ENCODE data around the gene ANKRD45. TPM values are rescaled to one million over a fixed set of nuclear protein-coding genes. Genes with fewer than 3 reads are reported as not detected.
"Not testable (repeated sequence)": the region's sequence is repeated elsewhere in the genome, so short reads cannot be mapped to it uniquely, and the experiment has no call there.

Gene ANKRD45
- total RNA-seq, 1 experiment from 2014 or later = not detected

DNA sequence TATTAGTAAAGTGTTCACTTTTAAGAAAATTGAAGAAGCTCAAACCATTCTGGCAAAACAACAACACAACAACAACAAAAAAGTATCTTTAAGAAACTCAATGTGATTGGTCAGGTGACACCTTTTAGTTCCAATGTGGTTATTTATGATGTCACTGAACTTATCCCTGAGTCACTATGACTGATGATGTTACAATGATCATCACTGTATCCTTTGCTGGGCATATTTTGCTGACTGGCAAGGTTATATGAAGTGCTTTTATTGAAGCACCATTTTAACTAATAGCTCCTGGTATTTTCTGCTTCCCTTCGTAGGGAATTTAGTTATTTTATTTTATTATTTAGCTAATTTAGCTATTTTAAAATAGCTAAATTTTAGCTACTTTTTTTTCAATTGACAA, 34.5 kb downstream of the ANKRD45 start, which contains the start of gene TEX50:
Gene TEX50 (plus strand): TSS at position 223 of the 400 bp plus-strand sequence. CDS start 184 bp downstream, outside the sequence.
- no peak within 1 kb of the TSS for H3K4me3 ChIP-seq

DNA sequence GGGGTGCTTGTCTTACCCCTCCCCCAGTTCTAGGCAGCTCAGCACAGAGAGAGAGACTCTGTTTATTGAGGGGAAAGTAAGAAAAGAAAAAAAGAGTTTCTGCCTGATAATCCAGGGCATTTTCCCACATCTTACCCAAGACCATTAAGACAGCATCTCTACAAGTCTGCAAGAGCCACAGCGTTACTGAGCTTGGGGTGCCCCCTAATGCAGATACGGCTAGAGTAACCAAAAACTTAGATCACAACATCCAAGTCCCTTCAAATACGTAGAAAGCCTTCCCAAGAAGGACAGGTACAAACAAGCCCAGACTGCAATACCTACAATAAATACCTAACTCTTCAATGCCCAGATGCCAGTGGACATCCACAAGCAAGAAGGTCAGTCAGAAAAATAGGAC, 40.8 kb downstream of the ANKRD45 start:
- no peak for DNase-seq (ENCODE audit: low read depth in 1 of 2, low spot score in 2 of 2)

More for the DNA sequence above, 34.5 kb downstream of the ANKRD45 start, which contains the start of gene TEX50:
- Histone ChIP-seq H3K27ac (no peak within 1 kb of the TSS), H3K27me3 (replicated peaks) (no peaks in the 10 kb centered on the region), H3K9me3 (replicated peaks) (peaks cover 4% of the 10 kb centered on the region; the same call in 1 of the 2 replicates), H3K36me3 (no peaks in the 10 kb centered on the region), H3K4me1 (replicated peaks) (no peaks in the 10 kb centered on the region)
- no peak for DNase-seq (ENCODE audit: low read depth in 1 of 2, low spot score in 2 of 2)

DNA sequence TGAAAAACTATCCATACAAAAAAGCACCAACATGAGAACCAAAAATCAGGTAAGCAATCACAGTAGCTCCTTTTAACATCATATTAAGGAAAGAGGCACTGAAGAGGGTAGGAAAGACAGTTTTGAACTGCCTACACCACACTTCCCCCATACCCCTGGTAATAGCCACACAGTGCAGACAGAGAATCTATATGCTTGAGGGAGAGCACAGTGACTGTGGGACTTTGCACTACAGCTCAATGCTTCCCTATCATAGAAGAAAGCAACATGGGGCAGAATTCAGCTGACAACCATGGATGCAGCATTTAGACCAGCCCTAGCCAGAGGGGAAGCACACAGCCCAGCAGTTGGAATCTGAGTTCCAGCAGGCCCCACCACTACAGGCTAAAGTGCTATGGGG, 42.4 kb downstream of the ANKRD45 start:
- no peaks in the 10 kb centered on the region for H3K9me3 ChIP-seq (replicated peaks)
- H3K27ac ChIP-seq = no peak overlapping the region
- no peak overlapping the region for H3K4me3 ChIP-seq
- H3K27me3 ChIP-seq (replicated peaks) = no peaks in the 10 kb centered on the region; the same call in 1 of the 2 replicates
- H3K36me3 ChIP-seq = no peaks in the 10 kb centered on the region
- no peaks in the 10 kb centered on the region for H3K4me1 ChIP-seq (replicated peaks)
- DNase-seq (ENCODE audit: low read depth in 1 of 2, low spot score in 2 of 2) = no peak

More for the DNA sequence above, 40.8 kb downstream of the ANKRD45 start:
- Histone ChIP-seq H3K4me1 (replicated peaks) (no peaks in the 10 kb centered on the region), H3K27ac (no peak overlapping the region), H3K36me3 (no peaks in the 10 kb centered on the region), H3K4me3 (no peak overlapping the region), H3K27me3 (replicated peaks) (no peaks in the 10 kb centered on the region; the same call in 1 of the 2 replicates), H3K9me3 (replicated peaks) (no peaks in the 10 kb centered on the region)

DNA sequence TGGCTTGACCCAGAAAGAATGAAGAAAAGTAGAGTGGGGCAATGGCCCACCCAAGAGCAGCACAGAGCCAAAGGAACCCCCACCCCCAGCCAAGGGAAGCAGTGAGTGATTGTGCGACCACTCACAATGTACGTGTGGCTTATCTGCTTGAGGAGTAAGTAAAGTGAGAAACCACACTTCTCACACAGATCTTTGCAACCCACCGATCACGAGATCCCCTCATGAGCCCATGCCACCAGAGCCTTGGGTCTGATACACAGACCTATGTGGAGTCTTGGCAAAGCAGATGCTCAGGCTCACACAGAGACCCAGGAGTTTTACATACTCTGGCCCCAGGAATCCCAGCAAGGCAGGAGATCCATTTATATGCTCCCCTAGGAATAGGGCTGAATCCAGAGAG, 52.8 kb downstream of the ANKRD45 start:
- no peaks in the 10 kb centered on the region for H3K27me3 ChIP-seq (replicated peaks)
- H3K9me3 ChIP-seq (replicated peaks) = peaks cover 4% of the 10 kb centered on the region; the same call in 1 of the 2 replicates
- no peaks in the 10 kb centered on the region for H3K36me3 ChIP-seq
- H3K4me1 ChIP-seq (replicated peaks) = no peaks in the 10 kb centered on the region
- no peak overlapping the region for H3K27ac ChIP-seq
- DNase-seq (ENCODE audit: low read depth in 1 of 2, low spot score in 2 of 2) = no peak
- H3K4me3 ChIP-seq = no peak overlapping the region

- H3K4me3 ChIP-seq; H3K27ac ChIP-seq; H3K4me1 ChIP-seq (replicated peaks); H3K9me3 ChIP-seq (replicated peaks); H3K27me3 ChIP-seq (replicated peaks); H3K36me3 ChIP-seq; DNase-seq (ENCODE audit: low read depth in 1 of 2, low spot score in 2 of 2): not testable (repeated sequence)
Measured at GRCh38 chr1:173613086-173613485, 56.6 kb downstream of the ANKRD45 start.

GRCh38 chr1:173608503-173609216, 61.0 kb downstream of the ANKRD45 start:
- no peak overlapping the region for H3K4me3 ChIP-seq
- no peaks in the 10 kb centered on the region for H3K36me3 ChIP-seq
- H3K9me3 ChIP-seq (replicated peaks) = no peaks in the 10 kb centered on the region
- no peak overlapping the region for H3K27ac ChIP-seq
- H3K4me1 ChIP-seq (replicated peaks) = no peaks in the 10 kb centered on the region
- no peak for DNase-seq (ENCODE audit: low read depth in 1 of 2, low spot score in 2 of 2)
- H3K27me3 ChIP-seq (replicated peaks) = no peaks in the 10 kb centered on the region

DNA sequence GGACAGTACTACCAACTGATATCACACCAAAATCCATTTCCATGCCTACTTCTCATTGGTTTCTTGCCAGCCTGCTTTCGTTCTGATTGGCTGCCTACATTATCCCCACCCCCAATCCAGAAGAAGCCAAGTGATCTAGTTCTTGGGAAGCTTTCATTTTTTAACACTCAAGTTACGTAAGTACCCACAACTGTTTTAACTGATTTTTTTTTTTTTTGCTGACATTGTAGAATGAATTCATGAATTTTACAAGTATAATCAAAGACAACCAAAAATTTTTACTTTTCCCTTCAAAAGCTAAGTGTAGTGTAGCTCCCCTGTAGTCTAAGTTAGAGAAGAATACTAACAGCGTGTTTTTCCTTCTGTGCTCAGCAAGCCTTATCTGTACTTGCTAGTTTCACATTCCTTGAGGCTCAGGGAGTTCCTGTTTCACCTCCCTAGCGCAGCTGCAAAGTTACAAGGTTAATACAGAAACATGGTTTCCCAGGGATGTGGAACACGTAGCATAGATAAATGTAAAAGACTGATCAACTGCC, 66.5 kb downstream of the ANKRD45 start, which contains the start of gene SLC9C2:
Gene SLC9C2 (minus strand): TSS at position 17 of the 536 bp plus-strand sequence. CDS start 1,296 bp downstream, outside the sequence.
- H3K4me1 ChIP-seq (replicated peaks) = no peaks in the 10 kb centered on the region
- no peaks in the 10 kb centered on the region for H3K36me3 ChIP-seq
- DNase-seq (ENCODE audit: low read depth in 1 of 2, low spot score in 2 of 2) = no peak
- H3K9me3 ChIP-seq (replicated peaks) = no peaks in the 10 kb centered on the region
- no peak within 1 kb of the TSS for H3K4me3 ChIP-seq
- H3K27ac ChIP-seq = no peak within 1 kb of the TSS
- H3K27me3 ChIP-seq (replicated peaks) = no peaks in the 10 kb centered on the region

DNA sequence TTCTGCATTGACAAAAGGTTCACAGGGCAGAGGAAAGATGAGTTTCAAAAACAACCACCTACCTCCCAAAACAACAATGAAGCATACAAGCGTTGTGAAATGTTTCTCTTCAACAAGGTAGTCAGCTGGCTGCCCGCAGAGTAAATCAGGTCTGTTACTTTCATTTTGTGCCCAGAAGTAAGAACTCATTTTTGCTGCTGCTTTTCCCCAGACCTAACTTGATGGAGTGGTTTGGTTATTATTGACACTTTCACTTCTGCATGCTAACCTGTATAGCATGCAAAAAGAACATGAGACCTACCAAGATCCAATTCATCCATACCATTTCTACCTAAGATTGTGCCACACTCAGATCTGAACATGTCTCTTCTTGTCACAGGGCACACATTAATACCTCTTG, 68.1 kb downstream of the ANKRD45 start:
- Histone ChIP-seq H3K4me1 (replicated peaks) (no peaks in the 10 kb centered on the region), H3K9me3 (replicated peaks) (no peaks in the 10 kb centered on the region), H3K27me3 (replicated peaks) (0 out of 2 replicates have a peak, but pooled peaks cover 5% of the 10 kb centered on the region), H3K4me3 (no peak overlapping the region), H3K36me3 (no peaks in the 10 kb centered on the region), H3K27ac (no peak overlapping the region)
- DNase-seq (ENCODE audit: low read depth in 1 of 2, low spot score in 2 of 2) = no peak

DNA sequence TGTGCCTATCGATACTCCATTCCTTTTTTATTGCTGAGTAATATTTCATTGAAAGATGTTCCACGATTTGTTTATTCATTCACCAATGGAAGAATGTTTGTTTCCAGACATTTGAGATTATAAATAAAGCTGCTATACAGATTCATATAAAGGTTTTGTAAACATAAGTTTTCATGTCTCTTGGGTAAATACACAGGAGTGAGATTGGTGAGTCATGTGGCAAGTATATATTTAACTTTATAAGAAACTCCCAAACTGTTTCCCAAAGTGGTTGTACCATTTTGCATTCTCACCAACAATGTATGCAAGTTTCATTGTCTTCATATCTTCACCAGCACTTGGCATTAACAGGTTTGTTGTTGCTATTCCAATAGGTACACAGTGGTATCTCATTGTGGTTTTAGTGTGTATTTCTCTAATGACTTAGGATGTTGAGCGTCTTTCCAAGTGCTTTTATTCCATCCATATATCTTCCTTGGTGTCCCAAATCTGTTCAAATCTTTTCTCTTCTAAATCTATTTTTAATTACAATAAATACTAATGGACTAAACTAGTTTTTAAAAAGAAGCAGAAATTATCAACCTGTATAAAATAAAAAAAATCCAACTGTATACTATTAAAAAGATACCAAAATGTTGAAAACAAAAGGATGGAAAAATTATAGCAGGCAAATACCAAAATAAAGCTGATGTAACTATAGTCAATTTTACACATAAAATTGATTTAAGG, 73.4 kb downstream of the ANKRD45 start:
- no peaks in the 10 kb centered on the region for H3K4me1 ChIP-seq (replicated peaks)
- H3K4me3 ChIP-seq = no peak overlapping the region
- no peak overlapping the region for H3K27ac ChIP-seq
- H3K36me3 ChIP-seq = no peaks in the 10 kb centered on the region
- H3K27me3 ChIP-seq (replicated peaks) = 0 out of 2 replicates have a peak, but pooled peaks cover 5% of the 10 kb centered on the region
- H3K9me3 ChIP-seq (replicated peaks) = no peaks in the 10 kb centered on the region
- DNase-seq (ENCODE audit: low read depth in 1 of 2, low spot score in 2 of 2) = no peak

- H3K9me3 ChIP-seq (replicated peaks); H3K36me3 ChIP-seq; H3K4me1 ChIP-seq (replicated peaks); DNase-seq (ENCODE audit: low read depth in 1 of 2, low spot score in 2 of 2); H3K27me3 ChIP-seq (replicated peaks); H3K27ac ChIP-seq; H3K4me3 ChIP-seq: not testable (repeated sequence)
Measured at GRCh38 chr1:173591138-173591537, 78.5 kb downstream of the ANKRD45 start.

DNA sequence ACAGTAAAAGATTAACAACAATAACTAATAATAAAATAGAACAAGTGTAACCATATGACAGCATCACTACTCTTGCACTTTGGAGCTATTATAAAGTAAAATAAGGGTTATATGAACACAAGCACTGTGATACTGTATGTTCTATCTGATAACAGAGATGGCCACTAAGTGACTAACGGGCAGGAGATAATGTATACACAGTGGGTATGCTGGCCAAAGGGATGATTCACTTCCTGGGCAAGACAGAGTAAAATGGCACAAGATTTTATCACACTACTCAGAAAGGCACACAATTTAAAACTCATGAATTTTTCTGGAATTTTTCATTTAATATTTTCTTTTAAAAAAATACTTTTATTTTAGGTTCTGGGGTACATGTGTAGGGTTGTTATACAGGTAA, 79.1 kb downstream of the ANKRD45 start:
- Histone ChIP-seq H3K36me3 (no peaks in the 10 kb centered on the region), H3K27me3 (replicated peaks) (no peaks in the 10 kb centered on the region), H3K4me1 (replicated peaks) (no peaks in the 10 kb centered on the region), H3K27ac (no peak overlapping the region), H3K9me3 (replicated peaks) (no peaks in the 10 kb centered on the region), H3K4me3 (no peak overlapping the region)
- no peak for DNase-seq (ENCODE audit: low read depth in 1 of 2, low spot score in 2 of 2)

DNA sequence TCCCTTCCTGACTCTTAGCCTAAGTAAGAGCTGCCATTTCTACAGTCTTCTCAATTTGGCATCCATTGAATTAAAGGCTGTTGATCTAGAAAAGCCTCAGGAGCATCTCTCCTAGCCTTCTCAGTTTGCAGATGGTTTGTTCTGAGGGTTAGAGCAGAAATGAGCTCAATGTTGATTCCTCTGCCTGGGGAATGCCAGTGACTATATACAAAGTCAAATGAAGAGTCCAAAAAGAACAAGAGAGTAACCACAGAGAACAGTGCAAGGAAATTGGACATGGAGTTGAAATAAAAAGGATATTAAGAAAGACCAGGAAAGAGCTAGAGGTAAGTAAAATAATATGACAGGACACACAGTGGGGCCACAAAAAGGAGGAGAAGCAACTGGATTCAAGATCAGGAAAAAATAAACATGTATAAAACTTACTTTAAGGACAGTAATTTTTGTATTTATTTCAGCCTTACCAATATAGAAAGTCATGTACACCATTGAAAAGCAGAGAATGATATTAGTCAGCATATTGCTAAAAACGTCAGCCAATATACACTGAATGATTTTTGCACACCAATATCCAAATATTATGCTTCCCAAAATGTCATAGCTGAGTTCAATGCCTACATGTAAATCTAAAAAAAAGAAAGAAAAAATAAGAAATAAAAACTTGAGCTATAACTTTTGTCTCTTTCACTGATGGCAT, 88.1 kb downstream of the ANKRD45 start:
- no peak for DNase-seq (ENCODE audit: low read depth in 1 of 2, low spot score in 2 of 2)

DNA sequence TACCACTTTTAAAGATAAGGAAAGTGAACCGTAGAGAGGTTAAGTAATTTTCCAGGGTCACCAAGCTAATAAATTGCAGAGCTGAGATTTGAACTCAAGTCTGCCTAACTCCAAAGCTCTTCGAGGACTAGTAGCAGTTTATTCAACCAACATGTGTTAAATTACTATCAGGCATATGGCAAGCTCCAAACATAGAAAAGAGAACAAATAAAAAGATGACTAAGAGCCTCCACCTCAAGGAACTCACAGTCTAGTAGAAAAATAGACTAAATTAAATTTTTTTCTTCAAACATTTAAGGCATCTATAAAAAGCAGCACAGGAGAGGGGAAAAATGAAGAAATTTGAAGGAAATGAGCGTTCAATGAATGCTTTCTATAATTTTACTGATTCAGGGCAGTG, 89.0 kb downstream of the ANKRD45 start:
- no peaks in the 10 kb centered on the region for H3K4me1 ChIP-seq (replicated peaks)
- no peak for DNase-seq (ENCODE audit: low read depth in 1 of 2, low spot score in 2 of 2)
- no peaks in the 10 kb centered on the region for H3K9me3 ChIP-seq (replicated peaks)
- no peak overlapping the region for H3K4me3 ChIP-seq
- H3K27ac ChIP-seq = no peak overlapping the region
- H3K36me3 ChIP-seq = no peaks in the 10 kb centered on the region
- H3K27me3 ChIP-seq (replicated peaks) = no peaks in the 10 kb centered on the region

More for the DNA sequence above, 88.1 kb downstream of the ANKRD45 start:
- H3K4me3 ChIP-seq = no peak overlapping the region
- no peak overlapping the region for H3K27ac ChIP-seq
- H3K9me3 ChIP-seq (replicated peaks) = no peaks in the 10 kb centered on the region
- H3K4me1 ChIP-seq (replicated peaks) = no peaks in the 10 kb centered on the region
- no peaks in the 10 kb centered on the region for H3K36me3 ChIP-seq
- H3K27me3 ChIP-seq (replicated peaks) = no peaks in the 10 kb centered on the region
